Skeletal muscle tissue (tissue), 4 donors: ENCODE measurements around the gene BAIAP2L2. TPM values are rescaled to one million over a fixed set of nuclear protein-coding genes. Genes with fewer than 3 reads are reported as not detected.
"Not testable (repeated sequence)": the region's sequence is repeated elsewhere in the genome, so short reads cannot be mapped to it uniquely, and the experiment has no call there.

ENCODE experiments used
- H3K27ac ChIP-seq: one replicate; pipeline ENCODE4 v1.7.0; 2013; ENCODE audit warnings: mild to moderate bottlenecking, low read depth, low read length, inconsistent platforms
- H3K27me3 ChIP-seq, 3 donors: one replicate each; pipeline ENCODE4 v1.7.0; 2013; ENCODE audit warnings: low read length in 3 of 3; ENCODE audit not compliant: control insufficient read depth in 3 of 3, insufficient read depth in 3 of 3
- H3K36me3 ChIP-seq, 3 donors: one replicate each; pipeline ENCODE4 v1.7.0; 2013; ENCODE audit warnings: low read length in 3 of 3; ENCODE audit not compliant: control insufficient read depth in 3 of 3, insufficient read depth in 3 of 3
- H3K4me1 ChIP-seq, 3 donors: one replicate each; pipeline ENCODE4 v1.7.0; 2013; ENCODE audit warnings: low read length in 3 of 3, mild to moderate bottlenecking in 3 of 3; ENCODE audit not compliant: control insufficient read depth in 3 of 3, insufficient read depth in 3 of 3
- H3K4me3 ChIP-seq, 3 donors: one replicate each; pipeline ENCODE4 v1.7.0; 2013; ENCODE audit warnings: low read length in 3 of 3
- H3K9ac ChIP-seq, 3 donors: one replicate each; pipeline ENCODE4 v1.7.0; 2013; ENCODE audit warnings: low read length in 3 of 3, mild to moderate bottlenecking in 3 of 3, moderate library complexity in 2 of 3, low read depth in 1 of 3
- H3K9me3 ChIP-seq, 3 donors: one replicate each; pipeline ENCODE4 v1.7.0; 2013; ENCODE audit warnings: low read length in 3 of 3; ENCODE audit not compliant: control insufficient read depth in 3 of 3
- total RNA-seq: library from RNA; depleted of rRNA; stranded (reverse); fragments of >200 nt; gene quantifications from one replicate; pipeline ENCODE4 v1.2.3, GENCODE V29; 2014
- donor health status: Osteomylitis.

BAIAP2L2 gene
- total RNA-seq, 1 donor from 2014 or later, result not detected

- Histone ChIP-seq H3K4me3 (no peak overlapping the region), H3K36me3 (no peaks in the 10 kb centered on the region), H3K9ac (no peak overlapping the region), H3K27me3 (peaks cover 0 to 4% (median 0%) of the 10 kb centered on the region in 3 donors), H3K27ac (no peak overlapping the region), H3K4me1 (peaks cover 5 to 7% (median 6%) of the 10 kb centered on the region in 3 donors), H3K9me3 (no peaks in the 10 kb centered on the region)
Measured at GRCh38 chr22:38040953-38041759, 69.3 kb downstream of the BAIAP2L2 start.

GRCh38 chr22:38038890-38039812 is 71.3 kb downstream of the BAIAP2L2 start:
- H3K4me3 ChIP-seq, result no peak overlapping the region
- peaks cover 0 to 4% (median 0%) of the 10 kb centered on the region in 3 donors for H3K27me3 ChIP-seq
- peak overlapping the region in 1 of 3 donors; percentile 8 for H3K9ac ChIP-seq
- H3K4me1 ChIP-seq, result peaks cover 9 to 14% (median 11%) of the 10 kb centered on the region in 3 donors
- peak overlapping the region; percentile 36 for H3K27ac ChIP-seq
- H3K36me3 ChIP-seq, result no peaks in the 10 kb centered on the region
- H3K9me3 ChIP-seq, result no peaks in the 10 kb centered on the region

GRCh38 chr22:38038426-38038825 is 72.1 kb downstream of the BAIAP2L2 start:
- H3K4me1 ChIP-seq, result peaks cover 16 to 21% (median 18%) of the 10 kb centered on the region in 3 donors
- H3K4me3 ChIP-seq, result no peak overlapping the region
- peak overlapping the region; percentile 36 for H3K27ac ChIP-seq
- peaks cover 0 to 4% (median 0%) of the 10 kb centered on the region in 3 donors for H3K27me3 ChIP-seq
- no peaks in the 10 kb centered on the region for H3K36me3 ChIP-seq
- no peak overlapping the region for H3K9ac ChIP-seq
- H3K9me3 ChIP-seq, result no peaks in the 10 kb centered on the region

- not testable (repeated sequence) for H3K4me3 ChIP-seq, H3K36me3 ChIP-seq, H3K27ac ChIP-seq, H3K27me3 ChIP-seq, H3K9ac ChIP-seq, H3K9me3 ChIP-seq
- peaks cover 19 to 23% (median 21%) of the 10 kb centered on the region in 3 donors for H3K4me1 ChIP-seq
Measured at GRCh38 chr22:38037367-38038150, 72.9 kb downstream of the BAIAP2L2 start.

- H3K27me3 ChIP-seq, result peaks cover 0 to 4% (median 0%) of the 10 kb centered on the region in 3 donors
- no peak overlapping the region for H3K4me3 ChIP-seq
- no peak overlapping the region for H3K9ac ChIP-seq
- H3K9me3 ChIP-seq, result no peaks in the 10 kb centered on the region
- H3K36me3 ChIP-seq, result no peaks in the 10 kb centered on the region
- H3K27ac ChIP-seq, result no peak overlapping the region
- H3K4me1 ChIP-seq, result peaks cover 19 to 23% (median 21%) of the 10 kb centered on the region in 3 donors
Measured at GRCh38 chr22:38036392-38037062, 74.0 kb downstream of the BAIAP2L2 start.

- H3K27ac ChIP-seq, result no peak overlapping the region
- H3K36me3 ChIP-seq, result no peaks in the 10 kb centered on the region
- H3K4me3 ChIP-seq, result no peak overlapping the region
- no peaks in the 10 kb centered on the region for H3K9me3 ChIP-seq
- peaks cover 0 to 4% (median 0%) of the 10 kb centered on the region in 3 donors for H3K27me3 ChIP-seq
- H3K4me1 ChIP-seq, result peaks cover 19 to 26% (median 22%) of the 10 kb centered on the region in 3 donors
- no peak overlapping the region for H3K9ac ChIP-seq
Measured at GRCh38 chr22:38035530-38035885, 75.0 kb downstream of the BAIAP2L2 start.

Other genes with a start within 250 kb of the BAIAP2L2 start
- gene MICALL1, start 204.4 kb downstream of the BAIAP2L2 start, total RNA-seq, result 11.0 TPM
- 0.52 TPM for gene C22orf23, start 157.1 kb downstream of the BAIAP2L2 start, total RNA-seq
- 23.5 TPM for gene POLR2F, start 157.0 kb downstream of the BAIAP2L2 start, total RNA-seq
- gene SOX10, start 126.1 kb downstream of the BAIAP2L2 start, total RNA-seq, result 4.2 TPM
- gene PICK1, start 53.3 kb downstream of the BAIAP2L2 start, total RNA-seq, result 8.9 TPM
- gene SLC16A8, start 26.5 kb downstream of the BAIAP2L2 start, total RNA-seq, result 1.0 TPM
- 14.1 TPM for gene PLA2G6, start 71.1 kb upstream of the BAIAP2L2 start, total RNA-seq
- 4.2 TPM for gene MAFF, start 91.3 kb upstream of the BAIAP2L2 start, total RNA-seq
- 11.0 TPM for gene TMEM184B, start 162.3 kb upstream of the BAIAP2L2 start, total RNA-seq
- 71.0 TPM for gene CSNK1E, start 206.7 kb upstream of the BAIAP2L2 start, total RNA-seq